HL-60 (cell line): ENCODE results near the gene SH3BP4.

ENCODE experiments used
- DNase-seq, 2 experiments: peaks; one replicate each; pipeline ENCODE4 v3.0.0-alpha.2; 2010 to 2020; ENCODE audit warnings: low read depth in 1 of 2, low spot score in 1 of 2
- H3K27ac ChIP-seq: fragments of 250-450 bp; sonication (Bioruptor Pico); replicated peaks from 2 replicates; pipeline ENCODE4 v1.5.1; 2020; ENCODE audit warnings: mild to moderate bottlenecking, moderate library complexity
- H3K27me3 ChIP-seq: fragments of 250-450 bp; sonication (Bioruptor Pico); 2 replicates; pipeline ENCODE4 v1.5.1; 2021; ENCODE audit warnings: mild to moderate bottlenecking, moderate library complexity; ENCODE audit not compliant: insufficient read depth, poor library complexity, severe bottlenecking
- H3K4me3 ChIP-seq: replicated peaks from 2 replicates; pipeline ENCODE4 v1.5.1; 2011; ENCODE audit warnings: mild to moderate bottlenecking, control low read depth, low read length; ENCODE audit not compliant: insufficient read depth
- GABPA ChIP-seq: IDR thresholded peaks from 2 replicates; pipeline ENCODE4 v1.6.1; 2012; ENCODE audit warnings: low read depth
- POLR2AphosphoS5 ChIP-seq: IDR thresholded peaks from 2 replicates; pipeline ENCODE4 v1.6.1; 2012; ENCODE audit warnings: low read depth
- SPI1 ChIP-seq: IDR thresholded peaks from 2 replicates; pipeline ENCODE4 v1.6.1; 2012; ENCODE audit warnings: low read depth, mild to moderate bottlenecking, borderline replicate concordance
- TF ChIP-seq, protein P1 (sequence below): IDR thresholded peaks from 2 replicates; pipeline ENCODE4 v1.6.1; 2012; ENCODE audit warnings: low read depth; ENCODE audit not compliant: insufficient replicate concordance
- TF ChIP-seq, protein P2 (sequence below): IDR thresholded peaks from one replicate; pipeline ENCODE4 v1.5.1; 2011; ENCODE audit warnings: low read length, control low read depth, inconsistent platforms; ENCODE audit not compliant: insufficient read depth

SH3BP4 gene

DNA sequence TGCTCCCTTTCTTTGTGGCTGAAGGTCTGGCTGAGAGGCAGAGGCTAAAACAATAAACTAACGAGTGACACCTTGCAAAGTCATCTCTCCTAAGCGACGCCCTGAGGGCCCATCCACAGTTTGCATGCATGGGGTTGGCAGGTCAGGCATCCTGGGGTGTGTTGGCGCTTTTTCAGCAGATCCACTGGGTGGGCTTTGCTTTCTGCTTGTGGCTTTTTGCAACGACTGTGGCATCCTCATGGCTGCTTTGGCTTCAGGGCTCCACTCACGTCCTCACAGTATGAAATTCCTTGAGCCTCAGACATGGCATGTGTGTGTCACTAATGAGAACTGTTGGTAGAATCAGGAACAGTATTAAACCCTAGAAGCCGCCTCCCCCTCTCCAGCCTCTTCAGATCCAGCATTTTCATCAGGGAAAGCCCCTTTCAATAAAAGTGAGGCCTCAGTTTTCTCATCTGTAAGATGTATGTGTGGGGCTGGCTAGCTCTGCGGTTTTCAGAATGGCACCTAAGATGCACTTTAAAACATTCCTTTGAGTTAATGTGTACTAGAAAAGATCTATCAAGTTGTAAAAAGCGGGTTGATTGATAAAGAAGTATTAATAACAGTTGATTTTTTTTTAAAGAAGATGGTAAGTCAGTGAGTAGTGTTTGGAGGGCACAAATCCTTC, 72.5 kb downstream of the SH3BP4 start:
- Histone ChIP-seq H3K4me3 (no peak overlapping the region), H3K27me3 (no peaks in the 10 kb centered on the region), H3K27ac (no peak overlapping the region)
- TF ChIP-seq, protein P1, sequence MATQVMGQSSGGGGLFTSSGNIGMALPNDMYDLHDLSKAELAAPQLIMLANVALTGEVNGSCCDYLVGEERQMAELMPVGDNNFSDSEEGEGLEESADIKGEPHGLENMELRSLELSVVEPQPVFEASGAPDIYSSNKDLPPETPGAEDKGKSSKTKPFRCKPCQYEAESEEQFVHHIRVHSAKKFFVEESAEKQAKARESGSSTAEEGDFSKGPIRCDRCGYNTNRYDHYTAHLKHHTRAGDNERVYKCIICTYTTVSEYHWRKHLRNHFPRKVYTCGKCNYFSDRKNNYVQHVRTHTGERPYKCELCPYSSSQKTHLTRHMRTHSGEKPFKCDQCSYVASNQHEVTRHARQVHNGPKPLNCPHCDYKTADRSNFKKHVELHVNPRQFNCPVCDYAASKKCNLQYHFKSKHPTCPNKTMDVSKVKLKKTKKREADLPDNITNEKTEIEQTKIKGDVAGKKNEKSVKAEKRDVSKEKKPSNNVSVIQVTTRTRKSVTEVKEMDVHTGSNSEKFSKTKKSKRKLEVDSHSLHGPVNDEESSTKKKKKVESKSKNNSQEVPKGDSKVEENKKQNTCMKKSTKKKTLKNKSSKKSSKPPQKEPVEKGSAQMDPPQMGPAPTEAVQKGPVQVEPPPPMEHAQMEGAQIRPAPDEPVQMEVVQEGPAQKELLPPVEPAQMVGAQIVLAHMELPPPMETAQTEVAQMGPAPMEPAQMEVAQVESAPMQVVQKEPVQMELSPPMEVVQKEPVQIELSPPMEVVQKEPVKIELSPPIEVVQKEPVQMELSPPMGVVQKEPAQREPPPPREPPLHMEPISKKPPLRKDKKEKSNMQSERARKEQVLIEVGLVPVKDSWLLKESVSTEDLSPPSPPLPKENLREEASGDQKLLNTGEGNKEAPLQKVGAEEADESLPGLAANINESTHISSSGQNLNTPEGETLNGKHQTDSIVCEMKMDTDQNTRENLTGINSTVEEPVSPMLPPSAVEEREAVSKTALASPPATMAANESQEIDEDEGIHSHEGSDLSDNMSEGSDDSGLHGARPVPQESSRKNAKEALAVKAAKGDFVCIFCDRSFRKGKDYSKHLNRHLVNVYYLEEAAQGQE, result no peak
- DNase-seq, result no peak

DNA sequence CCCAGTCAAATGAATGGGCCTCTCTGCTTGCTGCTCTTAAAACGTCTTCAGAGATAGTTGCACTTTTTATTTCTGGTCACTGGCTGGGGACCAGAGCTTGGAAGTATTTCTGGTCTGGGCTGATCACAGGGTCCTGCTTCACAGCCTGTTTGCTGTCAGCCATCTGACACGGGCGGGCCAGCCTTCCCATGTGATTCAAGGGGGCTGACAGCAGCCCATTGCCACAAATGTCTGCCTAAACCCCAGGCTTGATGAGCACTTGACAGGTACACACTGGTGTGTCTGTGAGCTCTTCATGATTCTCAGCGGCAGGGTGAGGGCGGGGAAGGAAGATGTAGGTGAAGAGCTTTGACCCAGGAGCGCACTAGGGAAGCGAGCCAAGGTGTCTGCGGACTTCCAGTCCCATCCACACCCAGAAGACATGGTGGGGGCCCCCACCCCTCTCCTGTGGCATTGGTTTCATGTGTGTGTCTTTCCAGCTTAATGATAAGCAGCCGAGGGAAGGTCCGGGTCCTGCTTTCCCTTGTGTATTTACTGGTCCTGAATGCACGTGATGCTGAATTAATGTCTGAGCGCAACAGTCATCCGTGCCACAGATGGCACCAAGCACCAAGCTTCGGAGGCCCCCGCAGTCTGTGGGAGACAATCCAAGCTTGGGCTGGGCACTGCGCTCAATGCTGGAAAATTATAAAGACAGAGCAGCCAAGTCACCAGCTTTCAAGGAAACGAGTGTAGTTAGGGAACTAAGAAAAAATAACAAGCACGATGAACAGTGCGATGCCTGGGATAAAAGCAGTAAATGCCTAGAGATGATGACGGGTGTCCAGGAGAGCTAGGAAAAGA, 73.3 kb downstream of the SH3BP4 start:
- Histone ChIP-seq H3K27ac (no peak overlapping the region), H3K4me3 (no peak overlapping the region), H3K27me3 (no peaks in the 10 kb centered on the region)
- TF ChIP-seq, protein P2, sequence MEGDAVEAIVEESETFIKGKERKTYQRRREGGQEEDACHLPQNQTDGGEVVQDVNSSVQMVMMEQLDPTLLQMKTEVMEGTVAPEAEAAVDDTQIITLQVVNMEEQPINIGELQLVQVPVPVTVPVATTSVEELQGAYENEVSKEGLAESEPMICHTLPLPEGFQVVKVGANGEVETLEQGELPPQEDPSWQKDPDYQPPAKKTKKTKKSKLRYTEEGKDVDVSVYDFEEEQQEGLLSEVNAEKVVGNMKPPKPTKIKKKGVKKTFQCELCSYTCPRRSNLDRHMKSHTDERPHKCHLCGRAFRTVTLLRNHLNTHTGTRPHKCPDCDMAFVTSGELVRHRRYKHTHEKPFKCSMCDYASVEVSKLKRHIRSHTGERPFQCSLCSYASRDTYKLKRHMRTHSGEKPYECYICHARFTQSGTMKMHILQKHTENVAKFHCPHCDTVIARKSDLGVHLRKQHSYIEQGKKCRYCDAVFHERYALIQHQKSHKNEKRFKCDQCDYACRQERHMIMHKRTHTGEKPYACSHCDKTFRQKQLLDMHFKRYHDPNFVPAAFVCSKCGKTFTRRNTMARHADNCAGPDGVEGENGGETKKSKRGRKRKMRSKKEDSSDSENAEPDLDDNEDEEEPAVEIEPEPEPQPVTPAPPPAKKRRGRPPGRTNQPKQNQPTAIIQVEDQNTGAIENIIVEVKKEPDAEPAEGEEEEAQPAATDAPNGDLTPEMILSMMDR, result no peak
- TF ChIP-seq SPI1, result no peak
- DNase-seq, result no peak

DNA sequence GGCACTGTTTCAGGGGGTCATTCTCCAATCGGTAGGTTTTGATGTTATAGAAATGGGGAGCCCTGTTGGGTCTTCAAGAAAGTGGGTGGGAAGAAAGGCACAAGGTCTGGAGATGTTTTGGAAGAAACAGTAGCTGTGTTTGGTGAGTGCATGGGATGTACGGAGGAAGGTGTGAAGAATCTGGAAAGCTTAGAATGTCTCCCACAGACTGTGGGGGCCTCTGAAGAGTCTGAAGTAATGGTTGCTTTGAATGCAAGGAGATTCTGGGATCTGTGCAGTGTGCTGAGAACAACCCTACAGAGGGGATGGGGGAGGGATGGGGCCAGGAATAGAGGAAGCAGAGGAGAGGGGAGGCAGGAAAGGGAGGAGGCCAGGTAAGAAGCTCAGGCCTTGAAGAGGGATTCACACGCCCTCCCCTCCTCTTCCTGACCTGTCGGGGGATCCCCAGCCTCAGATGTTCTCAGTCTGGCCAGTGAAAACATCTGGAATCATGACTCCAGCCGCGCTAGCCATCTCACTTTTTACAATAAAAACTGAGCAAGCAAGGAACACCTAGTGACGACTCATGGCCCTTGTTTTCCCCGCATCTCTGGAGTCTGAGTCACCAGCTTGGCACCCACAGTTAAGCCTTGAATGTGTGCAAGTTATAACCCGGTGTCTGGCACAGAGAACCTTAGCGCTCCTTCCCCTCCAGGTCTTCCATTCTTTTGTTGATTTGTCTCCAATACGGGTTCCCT, 74.2 kb downstream of the SH3BP4 start:
- no peak for DNase-seq
- no peak overlapping the region for H3K27ac ChIP-seq

More for the DNA sequence above, 74.2 kb downstream of the SH3BP4 start:
- TF ChIP-seq, protein P2, result no peak
- TF ChIP-seq GABPA, result no peak
- no peak for TF ChIP-seq POLR2AphosphoS5
- TF ChIP-seq, protein P1, result no peak
- no peak for TF ChIP-seq SPI1
- Histone ChIP-seq H3K27me3 (no peaks in the 10 kb centered on the region), H3K4me3 (no peak overlapping the region)
